SH-SY5Y (cell line): ENCODE results near the gene PGA3.

Experiments
- GATA2 ChIP-seq: IDR thresholded peaks from 2 replicates; pipeline ENCODE4 v1.6.1; 2011; ENCODE audit warnings: mild to moderate bottlenecking, low read depth, low read length
- GATA3 ChIP-seq: IDR thresholded peaks from 2 replicates; pipeline ENCODE4 v1.6.1; 2011; ENCODE audit warnings: low read depth, mild to moderate bottlenecking, low read length, moderate library complexity

DNA sequence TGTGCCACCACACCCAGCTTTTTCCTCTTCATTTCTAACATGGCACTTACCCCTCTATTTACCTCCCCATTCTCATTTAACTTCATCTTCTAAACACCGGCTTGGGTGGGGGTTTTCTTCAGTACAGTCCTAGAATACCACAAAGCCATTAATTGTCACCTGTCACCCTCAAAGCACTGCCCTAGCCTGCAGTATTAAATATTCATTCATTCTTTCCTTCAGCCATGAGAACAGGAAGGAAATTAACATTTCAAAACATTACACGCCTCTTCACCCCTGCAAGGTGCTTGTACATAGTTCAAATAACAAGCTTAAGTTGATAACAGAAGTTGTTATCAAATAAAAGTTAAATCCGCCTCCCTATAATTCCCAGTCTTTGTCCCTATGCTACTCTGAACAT, 31.4 kb upstream of the PGA3 start:
- no peak for TF ChIP-seq GATA2
- no peak for TF ChIP-seq GATA3
